GM23248 (cell line): ENCODE results near the gene SDR42E2.

Experiments used
- EZH2 ChIP-seq: fragments of 200-600 bp; sonication (generic); IDR thresholded peaks from 2 replicates; pipeline ENCODE4 v1.6.1; 2018; ENCODE audit warnings: antibody characterized with exemption, mild to moderate bottlenecking; ENCODE audit not compliant: insufficient read depth, poor library complexity, severe bottlenecking
- EZH2phosphoT487 ChIP-seq: fragments of 200-600 bp; sonication (generic); IDR thresholded peaks from 2 replicates; pipeline ENCODE4 v1.6.1; 2018; ENCODE audit warnings: antibody characterized with exemption, moderate library complexity, mild to moderate bottlenecking, low read depth; ENCODE audit not compliant: insufficient read depth

DNA sequence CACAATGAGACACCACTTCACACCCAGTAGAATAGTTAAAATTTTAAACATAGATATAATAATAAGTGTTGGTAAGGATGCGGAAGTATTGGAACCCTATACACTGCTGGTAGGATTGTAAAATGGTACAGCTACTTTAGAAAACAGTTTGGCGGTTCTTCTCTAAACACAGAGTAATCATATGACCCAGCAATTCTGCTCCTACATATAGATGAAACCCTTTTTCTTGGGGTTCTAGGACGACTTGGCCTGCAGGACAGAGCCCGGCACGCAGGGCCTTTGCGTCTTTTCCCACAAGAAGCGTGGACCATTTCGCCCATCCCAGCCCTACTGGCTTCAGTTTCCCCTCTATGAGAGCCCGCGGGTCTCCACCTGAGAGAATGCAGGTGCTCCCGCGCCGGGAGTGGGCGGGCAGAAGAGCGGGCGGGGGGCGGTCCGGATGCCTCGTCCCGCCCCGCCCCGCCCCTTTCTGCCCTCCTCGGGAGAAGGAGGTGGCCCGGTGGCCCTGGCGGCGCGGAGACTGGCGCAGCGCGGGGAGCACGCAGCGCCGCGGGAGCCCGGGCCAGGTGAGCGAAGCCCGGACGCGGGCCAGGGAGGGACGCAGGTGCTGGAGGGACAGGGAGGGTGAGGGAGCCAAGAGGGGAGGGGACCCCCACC is at the start of gene SDR42E2:
- TF ChIP-seq EZH2, result no peak
- TF ChIP-seq EZH2phosphoT487, result no peak
